ENCODE results near the gene ACTG2.

DNA sequence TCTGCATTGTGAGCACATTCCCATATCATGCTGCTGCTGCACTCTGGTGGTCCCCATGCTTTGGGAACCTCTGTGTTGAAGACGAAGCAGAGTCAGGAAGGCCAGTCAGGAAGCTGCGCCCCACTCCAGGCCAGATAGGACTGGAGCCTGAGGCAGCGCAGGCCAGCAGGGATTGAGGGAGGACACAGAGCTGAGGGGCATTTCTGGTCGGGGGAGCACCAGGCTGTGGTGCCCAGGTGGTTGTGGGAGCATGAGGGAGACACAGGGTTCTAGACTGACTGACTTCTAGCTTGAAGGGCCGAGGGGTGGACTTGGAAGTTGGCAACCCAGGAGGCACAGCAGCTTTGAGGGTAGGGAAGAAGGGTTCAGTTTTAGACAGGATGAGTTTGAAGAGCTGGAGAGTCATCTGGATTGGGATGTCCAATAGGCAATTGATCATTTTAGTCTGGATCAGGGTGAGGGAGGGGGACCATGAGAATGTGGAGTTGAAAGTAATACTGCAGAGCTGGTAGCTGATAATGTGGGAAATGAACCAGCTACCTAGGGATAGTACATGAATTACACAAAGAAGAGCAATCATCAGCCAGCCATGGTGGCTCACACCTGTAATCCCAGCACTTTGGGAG lies 1.4 kb upstream of the ACTG2 start:
- TF ChIP-seq EZH2 (IDR thresholded peaks at IDR 0.05; ENCODE audit: insufficient read depth, poor library complexity, severe bottlenecking) (no peak), EZH2phosphoT487 (IDR thresholded peaks at IDR 0.05; ENCODE audit: insufficient read depth, low read depth) (no peak)
